Heart left ventricle (tissue), 13 donors: ENCODE results near the gene PHACTR3.

Experiments used
- POLR2A ChIP-seq, 2 donors: fragments of 450-650 bp; IDR thresholded peaks; one replicate each; pipeline ENCODE4 v1.6.1; 2017; ENCODE audit warnings: antibody characterized with exemption in 2 of 2, mild to moderate bottlenecking in 2 of 2, moderate library complexity in 2 of 2
- TF ChIP-seq, protein P1 (sequence below), 12 donors: fragments of 200-600 bp; sonication (generic) in 4 of 12; IDR thresholded peaks; one replicate each; pipeline versions ENCODE4 v1.5.0 to v1.8.0; 2018 to 2022; ENCODE audit warnings: antibody characterized with exemption in 12 of 12, mild to moderate bottlenecking in 5 of 12
- donor health status: ischemic (EF 13 %, LVEDD 7.1; RV severe dilation, severe dysfunction).
- donor health status: DM: no; HTN: yes; CAD: no.
- donor health status: DM: no; HTN: no; CAD: no.
- donor health status: ischemic (EF 25% LVEDD 6.9; RV normal size, moderate dysfunction).
- donor health status: ischemic (EF 25% LVEDD 5.7; RV mildly dilated, moderate dysfunction).
- donor health status: ischemic (EF 35%, LVEDD 5.7; RV mildly dilated, moderate dysfunction).
- donor health status: nonischemic (EF 11% LVEDD 7.7; RV severe dilation, severe dysfunction).
- donor health status: DM: yes; HTN: yes; CAD: no.
- donor health status: PGD.
- donor health status: ischemic (EF 29% LVEDD 5.4; RV normal size, mild dysfunction).
- donor health status: nonischemic (EF 23%, LVEDD 6.1; RV moderate dilation, normal function).

DNA sequence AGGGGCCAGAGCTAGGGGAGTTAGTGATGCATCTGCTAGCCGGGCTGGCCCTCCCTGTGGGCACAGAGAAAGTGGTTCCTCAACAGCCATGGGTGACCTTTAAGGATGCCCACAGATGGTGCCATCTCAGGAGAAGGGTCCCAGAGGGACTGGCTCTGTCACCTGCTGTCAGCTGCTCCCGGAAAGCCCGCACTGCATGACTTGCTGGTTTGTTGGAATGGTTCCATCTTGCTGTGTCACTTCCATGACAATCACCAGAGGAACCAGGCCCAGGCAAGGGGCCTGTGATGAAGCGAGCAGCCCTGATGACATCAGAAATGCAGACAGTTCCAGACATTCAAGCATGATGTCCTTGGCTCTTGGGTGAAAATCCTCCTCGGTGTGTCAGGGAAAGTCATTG lies 125.2 kb downstream of the PHACTR3 start:
- TF ChIP-seq, protein P1, sequence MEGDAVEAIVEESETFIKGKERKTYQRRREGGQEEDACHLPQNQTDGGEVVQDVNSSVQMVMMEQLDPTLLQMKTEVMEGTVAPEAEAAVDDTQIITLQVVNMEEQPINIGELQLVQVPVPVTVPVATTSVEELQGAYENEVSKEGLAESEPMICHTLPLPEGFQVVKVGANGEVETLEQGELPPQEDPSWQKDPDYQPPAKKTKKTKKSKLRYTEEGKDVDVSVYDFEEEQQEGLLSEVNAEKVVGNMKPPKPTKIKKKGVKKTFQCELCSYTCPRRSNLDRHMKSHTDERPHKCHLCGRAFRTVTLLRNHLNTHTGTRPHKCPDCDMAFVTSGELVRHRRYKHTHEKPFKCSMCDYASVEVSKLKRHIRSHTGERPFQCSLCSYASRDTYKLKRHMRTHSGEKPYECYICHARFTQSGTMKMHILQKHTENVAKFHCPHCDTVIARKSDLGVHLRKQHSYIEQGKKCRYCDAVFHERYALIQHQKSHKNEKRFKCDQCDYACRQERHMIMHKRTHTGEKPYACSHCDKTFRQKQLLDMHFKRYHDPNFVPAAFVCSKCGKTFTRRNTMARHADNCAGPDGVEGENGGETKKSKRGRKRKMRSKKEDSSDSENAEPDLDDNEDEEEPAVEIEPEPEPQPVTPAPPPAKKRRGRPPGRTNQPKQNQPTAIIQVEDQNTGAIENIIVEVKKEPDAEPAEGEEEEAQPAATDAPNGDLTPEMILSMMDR (IDR thresholded peaks at IDR 0.05), result no peak
- no peak for TF ChIP-seq POLR2A (IDR thresholded peaks at IDR 0.05)
